Activated B cell treated with CpG ODN at 0.5 μM for 24 hours (primary cell): ENCODE data around the gene GALR2. TPM values are rescaled to one million over a fixed set of nuclear protein-coding genes. Genes with fewer than 3 reads are reported as not detected.
A peak's percentile ranks its signal among the peaks of the same experiment; 100 is the strongest.

Experiments
- ATAC-seq: fragments of 200-7000 bp; cut with Tn5 transposase; one replicate; pipeline ENCODE4 v1.10.0; 2021; ENCODE audit warnings: low read depth, mild to moderate bottlenecking, moderate library complexity
- CTCF ChIA-PET: fragments of 350-600 bp; sonication (Branson Sonifier 250); formaldehyde crosslinking; loops from one replicate; lab custom pipeline; 2021; ENCODE audit warnings: antibody characterized with exemption; lab: Charles Lee
- POLR2A ChIA-PET: fragments of 350-600 bp; sonication (Branson Sonifier 250); formaldehyde crosslinking; loops from one replicate; lab custom pipeline; 2021; ENCODE audit warnings: antibody characterized with exemption; lab: Charles Lee
- DNase-seq: peaks from one replicate; pipeline ENCODE4 v3.0.0; 2022
- H3K27ac Mint-ChIP-seq: one replicate; pipeline ENCODE4 v1.8.0; 2020; ENCODE audit warnings: mixed read lengths
- H3K27me3 Mint-ChIP-seq: one replicate; pipeline ENCODE4 v1.8.0; 2021; ENCODE audit warnings: mixed read lengths
- H3K36me3 Mint-ChIP-seq: one replicate; pipeline ENCODE4 v1.8.0; 2021; ENCODE audit warnings: low read depth, mixed read lengths
- H3K4me1 Mint-ChIP-seq: one replicate; pipeline ENCODE4 v1.8.0; 2021; ENCODE audit warnings: mixed read lengths
- H3K4me3 Mint-ChIP-seq: one replicate; pipeline ENCODE4 v1.8.0; 2020; ENCODE audit warnings: mild to moderate bottlenecking, mixed read lengths
- H3K9me3 Mint-ChIP-seq: one replicate; pipeline ENCODE4 v1.8.0; 2020; ENCODE audit warnings: mixed read lengths
- CTCF ChIP-seq: fragments of 200-600 bp; IDR thresholded peaks from one replicate; pipeline ENCODE4 v1.8.0; 2022; ENCODE audit warnings: antibody characterized with exemption, mild to moderate bottlenecking
- intact Hi-C: fragments of 100-400 bp; cut with micrococcal nuclease; formaldehyde crosslinking; loops from one replicate; pipeline ENCODE4 v1.15.1; 2024
- total RNA-seq: library from RNA; stranded (reverse); gene quantifications from 2 replicates; pipeline ENCODE4 v1.2.3, GENCODE V29; 2022

The GALR2 gene
- total RNA-seq, 1 donor from 2014 or later = 0.18 TPM

GRCh38 chr17:76088868-76089576 lies 14.4 kb downstream of the GALR2 start:
- POLR2A ChIA-PET = interaction anchor here (0.6 kb wide), 1 partner anchor 10 kb away, joined by 4 read pairs; the partner anchor contains the start of gene ZACN
- intact Hi-C loops = no loop called here
- no peak overlapping the region for H3K4me3 Mint-ChIP-seq
- peak overlapping the region; percentile 14 for H3K27ac Mint-ChIP-seq
- ATAC-seq = no peak
- H3K36me3 Mint-ChIP-seq = peaks cover 88% of the 10 kb centered on the region
- no peak for DNase-seq
- no peaks in the 10 kb centered on the region for H3K27me3 Mint-ChIP-seq
- H3K4me1 Mint-ChIP-seq = no peaks in the 10 kb centered on the region
- no peaks in the 10 kb centered on the region for H3K9me3 Mint-ChIP-seq
- no peak for TF ChIP-seq CTCF
- CTCF ChIA-PET = no interaction called here

DNA sequence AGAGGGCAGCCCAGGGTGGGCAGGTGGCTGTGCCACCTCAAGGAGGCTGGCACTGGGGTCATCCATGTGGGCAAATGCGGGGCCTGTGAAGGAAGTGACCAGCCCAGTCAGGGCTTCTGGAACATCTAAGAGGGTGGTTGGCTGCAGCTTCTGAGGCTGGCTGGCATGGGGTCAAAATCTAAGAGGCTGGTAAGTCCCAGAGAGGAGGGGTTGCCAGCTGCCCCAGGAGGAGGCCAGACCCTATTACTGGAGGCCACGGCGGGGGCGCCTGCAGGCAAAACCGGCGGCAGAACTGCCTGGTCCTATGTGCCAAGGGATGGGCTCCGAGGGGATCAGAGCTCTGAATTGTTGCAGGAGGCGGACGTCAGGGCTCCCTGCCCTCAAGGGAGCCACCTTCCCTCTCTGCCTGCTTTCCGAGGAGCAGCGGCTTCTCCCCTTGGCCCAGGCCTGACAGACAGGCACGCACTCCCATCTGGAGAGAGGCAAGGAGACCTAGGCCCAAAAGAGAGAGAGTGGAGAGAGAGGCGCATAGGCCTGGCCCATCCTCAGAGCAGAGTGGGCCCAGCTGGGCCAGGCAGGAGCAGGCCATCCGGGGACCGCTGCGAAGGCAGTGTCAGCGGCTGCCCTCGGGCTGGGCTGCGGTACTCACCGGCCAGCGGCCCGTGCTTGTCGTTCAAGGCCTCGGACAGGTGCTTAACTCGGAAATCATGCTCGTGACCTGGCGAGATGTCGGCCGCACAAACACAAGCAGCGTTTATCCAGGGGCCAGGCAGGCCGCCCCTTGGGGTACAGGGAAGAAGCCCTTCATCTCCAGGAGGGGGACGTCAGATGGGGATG lies 15.3 kb downstream of the GALR2 start:
- Mint-ChIP-seq H3K4me3 (no peak overlapping the region), H3K9me3 (no peaks in the 10 kb centered on the region), H3K36me3 (peaks cover 88% of the 10 kb centered on the region), H3K27me3 (no peaks in the 10 kb centered on the region), H3K27ac (no peak overlapping the region), H3K4me1 (no peaks in the 10 kb centered on the region)
- ChIA-PET POLR2A (interaction anchor here (1.3 kb wide), 1 partner anchor 14 kb away, joined by 3 read pairs; the partner anchor contains the start of gene EXOC7), CTCF (no interaction called here)
- TF ChIP-seq CTCF = no peak
- no peak for ATAC-seq
- no peak for DNase-seq
- intact Hi-C loops = no loop called here

- no peaks in the 10 kb centered on the region for H3K9me3 Mint-ChIP-seq
- CTCF ChIA-PET = no interaction called here
- no peak for TF ChIP-seq CTCF
- POLR2A ChIA-PET = interaction anchor here (1.3 kb wide), 1 partner anchor 13 kb away, joined by 3 read pairs; the partner anchor contains the start of gene EXOC7
- H3K27me3 Mint-ChIP-seq = no peaks in the 10 kb centered on the region
- no peaks in the 10 kb centered on the region for H3K4me1 Mint-ChIP-seq
- no peak for ATAC-seq
- H3K27ac Mint-ChIP-seq = no peak overlapping the region
- DNase-seq = no peak
- intact Hi-C loops = no loop called here
- no peak overlapping the region for H3K4me3 Mint-ChIP-seq
- peaks cover 82% of the 10 kb centered on the region for H3K36me3 Mint-ChIP-seq
Measured at GRCh38 chr17:76090517-76091129, 16.0 kb downstream of the GALR2 start.

DNA sequence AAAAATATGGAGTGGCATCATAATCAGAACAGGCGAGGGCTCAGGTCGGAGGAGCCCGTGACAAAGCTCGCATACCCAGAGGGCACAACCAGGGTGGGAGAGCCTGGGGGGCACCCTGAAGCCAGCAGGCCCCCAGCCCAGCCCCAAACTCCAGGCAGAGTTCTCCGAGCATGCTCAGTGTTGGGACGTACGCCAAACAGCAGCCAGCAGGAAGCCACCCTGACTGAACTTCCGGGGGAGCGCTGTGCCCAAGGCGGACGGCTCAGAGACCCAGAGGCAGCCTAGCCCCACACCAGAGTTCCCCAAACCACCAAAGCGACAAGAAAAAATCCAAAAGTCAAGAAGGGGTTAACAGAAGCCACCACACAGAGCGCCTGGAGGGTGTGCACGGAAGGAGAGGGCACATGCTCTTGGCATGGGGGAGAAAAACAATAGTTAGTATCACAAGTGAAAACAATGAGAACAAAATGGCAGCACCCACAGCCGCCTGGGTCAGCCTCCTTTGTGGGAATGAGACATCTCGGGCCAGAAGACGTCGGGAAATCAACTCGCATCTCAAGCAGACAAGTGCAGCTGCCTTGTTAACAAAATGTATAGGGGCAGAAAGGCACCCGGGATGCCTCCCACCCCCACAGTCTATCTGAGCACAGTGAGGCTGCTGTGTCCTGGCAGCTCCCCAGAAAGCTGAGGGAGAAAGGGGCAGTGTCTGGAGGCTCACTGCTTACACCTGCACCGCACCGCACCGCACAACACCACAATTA lies 17.1 kb downstream of the GALR2 start:
- CTCF ChIA-PET = no interaction called here
- Mint-ChIP-seq H3K4me1 (no peaks in the 10 kb centered on the region), H3K4me3 (no peak overlapping the region), H3K36me3 (peaks cover 80% of the 10 kb centered on the region), H3K9me3 (no peaks in the 10 kb centered on the region), H3K27ac (no peak overlapping the region), H3K27me3 (no peaks in the 10 kb centered on the region)
- DNase-seq = no peak
- intact Hi-C loops = no loop called here
- POLR2A ChIA-PET = interaction anchor here (0.6 to 1.3 kb wide), 4 partner anchors 12 to 183 kb away, joined by 3 to 6 read pairs (median 3); partner anchors contain the start of gene EXOC7
- no peak for TF ChIP-seq CTCF
- ATAC-seq = no peak
